WTC11 (cell line): ENCODE results near the gene NRXN3. TPM values are rescaled to one million over a fixed set of nuclear protein-coding genes. Genes with fewer than 3 reads are reported as not detected.

Source experiments
- ATAC-seq: fragments of 200-7000 bp; cut with Tn5 transposase; 2 replicates; pipeline ENCODE4 v1.10.0; 2021; ENCODE audit warnings: mild to moderate bottlenecking, moderate library complexity
- CTCF ChIA-PET: fragments of 300-600 bp; sonication (Branson Sonifier 250); formaldehyde crosslinking; loops from one replicate; lab custom pipeline; 2021; ENCODE audit warnings: antibody characterized with exemption; lab: Charles Lee
- POLR2A ChIA-PET: fragments of 350-600 bp; sonication (Branson Sonifier 250); formaldehyde crosslinking; loops from one replicate; lab custom pipeline; 2021; ENCODE audit warnings: antibody characterized with exemption; lab: Charles Lee
- DNase-seq: peaks from one replicate; pipeline ENCODE4 v3.0.0; 2021; ENCODE audit warnings: low spot score
- H3K27ac Mint-ChIP-seq: 2 replicates; pipeline ENCODE4 v1.8.0; 2021; ENCODE audit warnings: mixed read lengths
- H3K27me3 Mint-ChIP-seq: 2 replicates; pipeline ENCODE4 v1.8.0; 2021; ENCODE audit warnings: low read depth, mild to moderate bottlenecking, moderate library complexity, mixed read lengths
- H3K36me3 Mint-ChIP-seq: 2 replicates; pipeline ENCODE4 v1.8.0; 2021; ENCODE audit warnings: mixed read lengths
- H3K4me1 Mint-ChIP-seq: 2 replicates; pipeline ENCODE4 v1.8.0; 2022; ENCODE audit warnings: mixed read lengths
- H3K4me3 Mint-ChIP-seq: 2 replicates; pipeline ENCODE4 v1.8.0; 2021; ENCODE audit warnings: mild to moderate bottlenecking, moderate library complexity, mixed read lengths
- H3K9me3 Mint-ChIP-seq: 2 replicates; pipeline ENCODE4 v1.8.0; 2021; ENCODE audit warnings: mixed read lengths
- ATF1 ChIP-seq: sonication (generic); formaldehyde crosslinking; IDR thresholded peaks from 2 replicates; pipeline ENCODE4 v1.8.1; 2023; ENCODE audit warnings: mild to moderate bottlenecking, moderate library complexity, missing genetic modification reagents
- FOXJ3 ChIP-seq: sonication (generic); formaldehyde crosslinking; IDR thresholded peaks from 2 replicates; pipeline ENCODE4 v1.9.0; 2021; ENCODE audit warnings: missing genetic modification reagents, mild to moderate bottlenecking, borderline replicate concordance
- GTF2I ChIP-seq: fragments of 250-450 bp; sonication (Bioruptor Pico); conservative IDR thresholded peaks from 2 replicates; pipeline ENCODE4 v1.4.0; 2021; ENCODE audit warnings: mild to moderate bottlenecking
- HMGA2 ChIP-seq: fragments of 250-450 bp; sonication (Bioruptor Pico); IDR thresholded peaks from 2 replicates; pipeline ENCODE4 v1.4.0; 2021; ENCODE audit warnings: mild to moderate bottlenecking, moderate library complexity
- NR1H2 ChIP-seq: sonication (generic); formaldehyde crosslinking; IDR thresholded peaks from 2 replicates; pipeline ENCODE4 v1.9.0; 2021; ENCODE audit warnings: mild to moderate bottlenecking, moderate library complexity, missing genetic modification reagents
- RELA ChIP-seq: sonication (generic); formaldehyde crosslinking; IDR thresholded peaks from 2 replicates; pipeline ENCODE4 v1.8.1; 2022; ENCODE audit warnings: missing genetic modification reagents, mild to moderate bottlenecking, borderline replicate concordance
- TP53 ChIP-seq: sonication (generic); formaldehyde crosslinking; IDR thresholded peaks from 2 replicates; pipeline ENCODE4 v1.8.1; 2023; ENCODE audit warnings: mild to moderate bottlenecking, missing genetic modification reagents
- ZBTB21 ChIP-seq: sonication (generic); formaldehyde crosslinking; IDR thresholded peaks from 2 replicates; pipeline ENCODE4 v1.8.1; 2023; ENCODE audit warnings: mild to moderate bottlenecking, missing genetic modification reagents, borderline replicate concordance
- ZNF138 ChIP-seq: sonication (generic); formaldehyde crosslinking; conservative IDR thresholded peaks from 2 replicates; pipeline ENCODE4 v1.8.1; 2022; ENCODE audit warnings: mild to moderate bottlenecking, moderate library complexity, missing genetic modification reagents
- total RNA-seq: library from RNA; stranded (reverse); gene quantifications from 3 replicates; pipeline ENCODE4 v1.2.3, GENCODE V29; 2021
- TF ChIP-seq, protein P1 (sequence below): sonication (generic); formaldehyde crosslinking; IDR thresholded peaks from 2 replicates; pipeline ENCODE4 v1.8.1; 2023; ENCODE audit warnings: mild to moderate bottlenecking, missing genetic modification reagents, borderline replicate concordance
- TF ChIP-seq, protein P2 (sequence below): sonication (generic); formaldehyde crosslinking; IDR thresholded peaks from 2 replicates; pipeline ENCODE4 v1.8.1; 2022; ENCODE audit warnings: mild to moderate bottlenecking, moderate library complexity, missing genetic modification reagents
- TF ChIP-seq, protein P3 (sequence below): sonication (generic); formaldehyde crosslinking; IDR thresholded peaks from 2 replicates; pipeline ENCODE4 v1.8.1; 2023; ENCODE audit warnings: mild to moderate bottlenecking, missing genetic modification reagents
- TF ChIP-seq, protein P4 (sequence below): sonication (generic); formaldehyde crosslinking; IDR thresholded peaks from 2 replicates; pipeline ENCODE4 v1.8.1; 2022; ENCODE audit warnings: low read depth, mild to moderate bottlenecking, moderate library complexity, missing genetic modification reagents, borderline replicate concordance
- TF ChIP-seq, protein P5 (sequence below): sonication (generic); formaldehyde crosslinking; IDR thresholded peaks from 2 replicates; pipeline ENCODE4 v1.8.0; 2023; ENCODE audit warnings: mild to moderate bottlenecking, missing genetic modification reagents
- TF ChIP-seq, protein P6 (sequence below): sonication (generic); formaldehyde crosslinking; IDR thresholded peaks from 2 replicates; pipeline ENCODE4 v1.8.0; 2023; ENCODE audit warnings: missing genetic modification reagents, mild to moderate bottlenecking, borderline replicate concordance

NRXN3 gene
- total RNA-seq, 1 experiment from 2014 or later: 3.0 TPM

DNA sequence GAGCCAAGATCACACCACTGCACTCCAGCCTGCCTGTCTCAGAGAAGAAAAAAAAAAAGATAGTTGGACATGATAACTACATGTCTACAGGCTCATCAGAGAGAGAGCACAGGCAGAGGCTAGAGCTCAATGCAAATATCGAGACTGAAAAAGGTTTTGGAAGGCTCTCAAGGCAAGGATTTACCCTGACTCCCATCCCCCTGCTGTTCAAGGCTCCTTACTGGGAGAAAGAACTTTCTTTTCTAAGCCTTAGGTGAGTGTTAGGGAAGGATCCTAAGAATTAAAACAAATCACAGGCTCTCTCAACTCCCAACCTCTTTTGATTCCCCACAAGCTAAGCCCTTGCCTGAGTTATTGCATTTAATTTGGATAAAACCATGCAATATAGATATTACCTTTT lies 1516.0 kb downstream of the NRXN3 start:
- ATAC-seq: peak; percentile 59
- Mint-ChIP-seq H3K27ac (no peak overlapping the region), H3K36me3 (no peaks in the 10 kb centered on the region; the same call in 1 of the 2 replicates), H3K27me3 (no peaks in the 10 kb centered on the region; the same call in 1 of the 2 replicates), H3K9me3 (peaks cover 16% of the 10 kb centered on the region; the same call in 1 of the 2 replicates), H3K4me1 (peaks cover 15% of the 10 kb centered on the region), H3K4me3 (no peak overlapping the region)
- no peak for TF ChIP-seq RELA (CRISPR knock-in tag)
- TF ChIP-seq, protein P1, sequence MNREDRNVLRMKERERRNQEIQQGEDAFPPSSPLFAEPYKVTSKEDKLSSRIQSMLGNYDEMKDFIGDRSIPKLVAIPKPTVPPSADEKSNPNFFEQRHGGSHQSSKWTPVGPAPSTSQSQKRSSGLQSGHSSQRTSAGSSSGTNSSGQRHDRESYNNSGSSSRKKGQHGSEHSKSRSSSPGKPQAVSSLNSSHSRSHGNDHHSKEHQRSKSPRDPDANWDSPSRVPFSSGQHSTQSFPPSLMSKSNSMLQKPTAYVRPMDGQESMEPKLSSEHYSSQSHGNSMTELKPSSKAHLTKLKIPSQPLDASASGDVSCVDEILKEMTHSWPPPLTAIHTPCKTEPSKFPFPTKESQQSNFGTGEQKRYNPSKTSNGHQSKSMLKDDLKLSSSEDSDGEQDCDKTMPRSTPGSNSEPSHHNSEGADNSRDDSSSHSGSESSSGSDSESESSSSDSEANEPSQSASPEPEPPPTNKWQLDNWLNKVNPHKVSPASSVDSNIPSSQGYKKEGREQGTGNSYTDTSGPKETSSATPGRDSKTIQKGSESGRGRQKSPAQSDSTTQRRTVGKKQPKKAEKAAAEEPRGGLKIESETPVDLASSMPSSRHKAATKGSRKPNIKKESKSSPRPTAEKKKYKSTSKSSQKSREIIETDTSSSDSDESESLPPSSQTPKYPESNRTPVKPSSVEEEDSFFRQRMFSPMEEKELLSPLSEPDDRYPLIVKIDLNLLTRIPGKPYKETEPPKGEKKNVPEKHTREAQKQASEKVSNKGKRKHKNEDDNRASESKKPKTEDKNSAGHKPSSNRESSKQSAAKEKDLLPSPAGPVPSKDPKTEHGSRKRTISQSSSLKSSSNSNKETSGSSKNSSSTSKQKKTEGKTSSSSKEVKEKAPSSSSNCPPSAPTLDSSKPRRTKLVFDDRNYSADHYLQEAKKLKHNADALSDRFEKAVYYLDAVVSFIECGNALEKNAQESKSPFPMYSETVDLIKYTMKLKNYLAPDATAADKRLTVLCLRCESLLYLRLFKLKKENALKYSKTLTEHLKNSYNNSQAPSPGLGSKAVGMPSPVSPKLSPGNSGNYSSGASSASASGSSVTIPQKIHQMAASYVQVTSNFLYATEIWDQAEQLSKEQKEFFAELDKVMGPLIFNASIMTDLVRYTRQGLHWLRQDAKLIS (CRISPR knock-in tag): no peak
- TF ChIP-seq, protein P2, sequence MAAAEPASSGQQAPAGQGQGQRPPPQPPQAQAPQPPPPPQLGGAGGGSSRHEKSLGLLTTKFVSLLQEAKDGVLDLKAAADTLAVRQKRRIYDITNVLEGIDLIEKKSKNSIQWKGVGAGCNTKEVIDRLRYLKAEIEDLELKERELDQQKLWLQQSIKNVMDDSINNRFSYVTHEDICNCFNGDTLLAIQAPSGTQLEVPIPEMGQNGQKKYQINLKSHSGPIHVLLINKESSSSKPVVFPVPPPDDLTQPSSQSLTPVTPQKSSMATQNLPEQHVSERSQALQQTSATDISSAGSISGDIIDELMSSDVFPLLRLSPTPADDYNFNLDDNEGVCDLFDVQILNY (CRISPR knock-in tag): no peak
- TF ChIP-seq ZNF138 (CRISPR knock-in tag): no peak
- TF ChIP-seq, protein P3, sequence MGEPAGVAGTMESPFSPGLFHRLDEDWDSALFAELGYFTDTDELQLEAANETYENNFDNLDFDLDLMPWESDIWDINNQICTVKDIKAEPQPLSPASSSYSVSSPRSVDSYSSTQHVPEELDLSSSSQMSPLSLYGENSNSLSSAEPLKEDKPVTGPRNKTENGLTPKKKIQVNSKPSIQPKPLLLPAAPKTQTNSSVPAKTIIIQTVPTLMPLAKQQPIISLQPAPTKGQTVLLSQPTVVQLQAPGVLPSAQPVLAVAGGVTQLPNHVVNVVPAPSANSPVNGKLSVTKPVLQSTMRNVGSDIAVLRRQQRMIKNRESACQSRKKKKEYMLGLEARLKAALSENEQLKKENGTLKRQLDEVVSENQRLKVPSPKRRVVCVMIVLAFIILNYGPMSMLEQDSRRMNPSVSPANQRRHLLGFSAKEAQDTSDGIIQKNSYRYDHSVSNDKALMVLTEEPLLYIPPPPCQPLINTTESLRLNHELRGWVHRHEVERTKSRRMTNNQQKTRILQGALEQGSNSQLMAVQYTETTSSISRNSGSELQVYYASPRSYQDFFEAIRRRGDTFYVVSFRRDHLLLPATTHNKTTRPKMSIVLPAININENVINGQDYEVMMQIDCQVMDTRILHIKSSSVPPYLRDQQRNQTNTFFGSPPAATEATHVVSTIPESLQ (CRISPR knock-in tag): no peak
- TF ChIP-seq ZBTB21 (CRISPR knock-in tag): no peak
- TF ChIP-seq ATF1: no peak
- no peak for TF ChIP-seq TP53 (CRISPR knock-in tag)
- TF ChIP-seq, protein P4, sequence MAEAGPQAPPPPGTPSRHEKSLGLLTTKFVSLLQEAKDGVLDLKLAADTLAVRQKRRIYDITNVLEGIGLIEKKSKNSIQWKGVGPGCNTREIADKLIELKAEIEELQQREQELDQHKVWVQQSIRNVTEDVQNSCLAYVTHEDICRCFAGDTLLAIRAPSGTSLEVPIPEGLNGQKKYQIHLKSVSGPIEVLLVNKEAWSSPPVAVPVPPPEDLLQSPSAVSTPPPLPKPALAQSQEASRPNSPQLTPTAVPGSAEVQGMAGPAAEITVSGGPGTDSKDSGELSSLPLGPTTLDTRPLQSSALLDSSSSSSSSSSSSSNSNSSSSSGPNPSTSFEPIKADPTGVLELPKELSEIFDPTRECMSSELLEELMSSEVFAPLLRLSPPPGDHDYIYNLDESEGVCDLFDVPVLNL (CRISPR knock-in tag): no peak
- TF ChIP-seq HMGA2 (CRISPR knock-in tag): no peak
- TF ChIP-seq, protein P5, sequence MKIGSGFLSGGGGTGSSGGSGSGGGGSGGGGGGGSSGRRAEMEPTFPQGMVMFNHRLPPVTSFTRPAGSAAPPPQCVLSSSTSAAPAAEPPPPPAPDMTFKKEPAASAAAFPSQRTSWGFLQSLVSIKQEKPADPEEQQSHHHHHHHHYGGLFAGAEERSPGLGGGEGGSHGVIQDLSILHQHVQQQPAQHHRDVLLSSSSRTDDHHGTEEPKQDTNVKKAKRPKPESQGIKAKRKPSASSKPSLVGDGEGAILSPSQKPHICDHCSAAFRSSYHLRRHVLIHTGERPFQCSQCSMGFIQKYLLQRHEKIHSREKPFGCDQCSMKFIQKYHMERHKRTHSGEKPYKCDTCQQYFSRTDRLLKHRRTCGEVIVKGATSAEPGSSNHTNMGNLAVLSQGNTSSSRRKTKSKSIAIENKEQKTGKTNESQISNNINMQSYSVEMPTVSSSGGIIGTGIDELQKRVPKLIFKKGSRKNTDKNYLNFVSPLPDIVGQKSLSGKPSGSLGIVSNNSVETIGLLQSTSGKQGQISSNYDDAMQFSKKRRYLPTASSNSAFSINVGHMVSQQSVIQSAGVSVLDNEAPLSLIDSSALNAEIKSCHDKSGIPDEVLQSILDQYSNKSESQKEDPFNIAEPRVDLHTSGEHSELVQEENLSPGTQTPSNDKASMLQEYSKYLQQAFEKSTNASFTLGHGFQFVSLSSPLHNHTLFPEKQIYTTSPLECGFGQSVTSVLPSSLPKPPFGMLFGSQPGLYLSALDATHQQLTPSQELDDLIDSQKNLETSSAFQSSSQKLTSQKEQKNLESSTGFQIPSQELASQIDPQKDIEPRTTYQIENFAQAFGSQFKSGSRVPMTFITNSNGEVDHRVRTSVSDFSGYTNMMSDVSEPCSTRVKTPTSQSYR: no peak
- no peak for TF ChIP-seq GTF2I (CRISPR knock-in tag)
- ChIA-PET POLR2A (no interaction called here), CTCF (no interaction called here)
- no peak for DNase-seq

DNA sequence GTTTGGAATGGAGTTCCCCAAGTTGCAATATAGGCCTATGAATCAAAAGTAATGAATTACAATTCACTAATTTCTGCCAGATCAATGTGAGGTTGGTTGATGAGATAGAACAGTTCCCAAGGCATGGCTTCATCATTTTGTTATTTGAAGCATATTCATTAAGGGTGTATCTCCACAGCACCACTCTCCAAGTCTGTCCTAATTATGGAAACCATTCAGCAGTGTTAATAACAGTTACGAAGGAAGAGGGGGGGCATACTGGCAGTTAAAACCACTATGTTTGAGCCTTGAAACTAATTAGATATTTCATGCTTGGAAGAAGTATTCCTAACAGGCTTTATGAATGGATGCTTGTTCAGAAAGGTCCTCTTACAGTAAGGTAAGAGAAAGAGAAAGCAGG lies 1520.8 kb downstream of the NRXN3 start:
- H3K27ac Mint-ChIP-seq: no peak overlapping the region
- ChIA-PET CTCF (no interaction called here), POLR2A (no interaction called here)
- ATAC-seq: no peak
- no peaks in the 10 kb centered on the region for H3K36me3 Mint-ChIP-seq
- H3K27me3 Mint-ChIP-seq: no peaks in the 10 kb centered on the region
- H3K4me1 Mint-ChIP-seq: peaks cover 18% of the 10 kb centered on the region
- H3K9me3 Mint-ChIP-seq: peaks cover 18% of the 10 kb centered on the region
- H3K4me3 Mint-ChIP-seq: no peak overlapping the region
- no peak for DNase-seq
- no peak for TF ChIP-seq NR1H2
- TF ChIP-seq FOXJ3 (CRISPR knock-in tag): no peak
- TF ChIP-seq, protein P1 (CRISPR knock-in tag): no peak
- TF ChIP-seq, protein P6, sequence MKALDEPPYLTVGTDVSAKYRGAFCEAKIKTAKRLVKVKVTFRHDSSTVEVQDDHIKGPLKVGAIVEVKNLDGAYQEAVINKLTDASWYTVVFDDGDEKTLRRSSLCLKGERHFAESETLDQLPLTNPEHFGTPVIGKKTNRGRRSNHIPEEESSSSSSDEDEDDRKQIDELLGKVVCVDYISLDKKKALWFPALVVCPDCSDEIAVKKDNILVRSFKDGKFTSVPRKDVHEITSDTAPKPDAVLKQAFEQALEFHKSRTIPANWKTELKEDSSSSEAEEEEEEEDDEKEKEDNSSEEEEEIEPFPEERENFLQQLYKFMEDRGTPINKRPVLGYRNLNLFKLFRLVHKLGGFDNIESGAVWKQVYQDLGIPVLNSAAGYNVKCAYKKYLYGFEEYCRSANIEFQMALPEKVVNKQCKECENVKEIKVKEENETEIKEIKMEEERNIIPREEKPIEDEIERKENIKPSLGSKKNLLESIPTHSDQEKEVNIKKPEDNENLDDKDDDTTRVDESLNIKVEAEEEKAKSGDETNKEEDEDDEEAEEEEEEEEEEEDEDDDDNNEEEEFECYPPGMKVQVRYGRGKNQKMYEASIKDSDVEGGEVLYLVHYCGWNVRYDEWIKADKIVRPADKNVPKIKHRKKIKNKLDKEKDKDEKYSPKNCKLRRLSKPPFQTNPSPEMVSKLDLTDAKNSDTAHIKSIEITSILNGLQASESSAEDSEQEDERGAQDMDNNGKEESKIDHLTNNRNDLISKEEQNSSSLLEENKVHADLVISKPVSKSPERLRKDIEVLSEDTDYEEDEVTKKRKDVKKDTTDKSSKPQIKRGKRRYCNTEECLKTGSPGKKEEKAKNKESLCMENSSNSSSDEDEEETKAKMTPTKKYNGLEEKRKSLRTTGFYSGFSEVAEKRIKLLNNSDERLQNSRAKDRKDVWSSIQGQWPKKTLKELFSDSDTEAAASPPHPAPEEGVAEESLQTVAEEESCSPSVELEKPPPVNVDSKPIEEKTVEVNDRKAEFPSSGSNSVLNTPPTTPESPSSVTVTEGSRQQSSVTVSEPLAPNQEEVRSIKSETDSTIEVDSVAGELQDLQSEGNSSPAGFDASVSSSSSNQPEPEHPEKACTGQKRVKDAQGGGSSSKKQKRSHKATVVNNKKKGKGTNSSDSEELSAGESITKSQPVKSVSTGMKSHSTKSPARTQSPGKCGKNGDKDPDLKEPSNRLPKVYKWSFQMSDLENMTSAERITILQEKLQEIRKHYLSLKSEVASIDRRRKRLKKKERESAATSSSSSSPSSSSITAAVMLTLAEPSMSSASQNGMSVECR: no peak
